GM18867 (cell line): ENCODE results near the gene CLCNKB.

Experiments used
- ATAC-seq: cut with Tn5 transposase; IDR thresholded peaks from one replicate; pipeline ENCODE4 v1.9.1; 2021; ENCODE audit warnings: mild to moderate bottlenecking, moderate library complexity; ENCODE audit not compliant: unreplicated experiment

Gene CLCNKB

GRCh38 chr1:16091296-16091695 is 47.7 kb downstream of the CLCNKB start:
- ATAC-seq, result no peak

GRCh38 chr1:16092097-16092922 is 48.7 kb downstream of the CLCNKB start:
- ATAC-seq, result no peak

- no peak for ATAC-seq
These were observed 49.4 kb downstream of the CLCNKB start for GRCh38 chr1:16092923-16093511.

- ATAC-seq, result no peak
These were observed 50.0 kb downstream of the CLCNKB start for GRCh38 chr1:16093611-16094010.

GRCh38 chr1:16094453-16095158 is 51.0 kb downstream of the CLCNKB start:
- no peak for ATAC-seq

- no peak for ATAC-seq
These were observed 51.9 kb downstream of the CLCNKB start for GRCh38 chr1:16095447-16095846.

GRCh38 chr1:16099412-16099811 is 55.8 kb downstream of the CLCNKB start:
- no peak for ATAC-seq

GRCh38 chr1:16101623-16102022 is 58.0 kb downstream of the CLCNKB start:
- no peak for ATAC-seq
